HepG2 (cell line): Measurements from ENCODE around the gene GPR37L1. TPM values are rescaled to one million over a fixed set of nuclear protein-coding genes. Genes with fewer than 3 reads are reported as not detected.

ENCODE experiments used
- ARNT ChIP-seq: fragments of 450-650 bp; IDR thresholded peaks from 2 replicates; pipeline ENCODE4 v1.6.1; 2017
- CHCHD3 ChIP-seq: sonication (generic); formaldehyde crosslinking; IDR thresholded peaks from 2 replicates; pipeline ENCODE4 v1.8.0; 2022; ENCODE audit warnings: mild to moderate bottlenecking, missing genetic modification reagents, moderate library complexity
- ELF3 ChIP-seq: IDR thresholded peaks from 2 replicates; pipeline ENCODE4 v1.6.1; 2016; ENCODE audit warnings: missing genetic modification reagents, missing compliant biosample characterization
- FOXA1 ChIP-seq, 2 experiments: fragments of 450-650 bp in 1 of 2; sonication (generic) in 1 of 2; formaldehyde crosslinking in 1 of 2; IDR thresholded peaks; 2 replicates each; pipeline versions ENCODE4 v1.4.0 to v1.6.1; 2016 to 2020; ENCODE audit warnings: missing genetic modification reagents in 1 of 2
- JUNB ChIP-seq: sonication (generic); formaldehyde crosslinking; IDR thresholded peaks from 2 replicates; pipeline ENCODE4 v1.8.0; 2022; ENCODE audit warnings: missing genetic modification reagents, mild to moderate bottlenecking, borderline replicate concordance
- REL ChIP-seq: sonication (generic); formaldehyde crosslinking; conservative IDR thresholded peaks from 2 replicates; pipeline ENCODE4 v1.8.0; 2022; ENCODE audit warnings: mild to moderate bottlenecking, missing genetic modification reagents, moderate library complexity
- SAFB2 ChIP-seq: sonication (generic); formaldehyde crosslinking; IDR thresholded peaks from 2 replicates; pipeline ENCODE4 v1.5.1; 2020; ENCODE audit warnings: missing genetic modification reagents, low read depth, mild to moderate bottlenecking, borderline replicate concordance
- SRSF1 ChIP-seq: fragments of 200-400 bp; formaldehyde crosslinking; optimal IDR thresholded peaks from 2 replicates; pipeline ENCODE3; 2017; ENCODE audit warnings: mild to moderate bottlenecking, low read depth, low read length, moderate library complexity
- TCF12 ChIP-seq, 2 experiments: fragments of 450-650 bp in 1 of 2; sonication (generic) in 1 of 2; formaldehyde crosslinking in 1 of 2; IDR thresholded peaks; 2 replicates each; pipeline versions ENCODE4 v1.6.1 to v1.8.0; 2017 to 2022; ENCODE audit warnings: antibody characterized with exemption in 1 of 2, mild to moderate bottlenecking in 1 of 2, missing genetic modification reagents in 1 of 2, moderate library complexity in 1 of 2
- ZNF224 ChIP-seq: sonication (generic); formaldehyde crosslinking; IDR thresholded peaks from 2 replicates; pipeline ENCODE4 v1.5.0; 2020; ENCODE audit warnings: mild to moderate bottlenecking, missing genetic modification reagents
- ZNF337 ChIP-seq: sonication (generic); formaldehyde crosslinking; IDR thresholded peaks from 2 replicates; pipeline ENCODE4 v1.5.1; 2020; ENCODE audit warnings: missing genetic modification reagents, low read depth, mild to moderate bottlenecking, borderline replicate concordance
- ZNF552 ChIP-seq: sonication (generic); formaldehyde crosslinking; IDR thresholded peaks from 2 replicates; pipeline ENCODE4 v1.9.0; 2022; ENCODE audit warnings: missing genetic modification reagents, mild to moderate bottlenecking, borderline replicate concordance
- ZNF883 ChIP-seq: sonication (generic); formaldehyde crosslinking; IDR thresholded peaks from 2 replicates; pipeline ENCODE4 v1.5.1; 2020; ENCODE audit warnings: mild to moderate bottlenecking, missing genetic modification reagents; ENCODE audit errors: not compliant biosample characterization
- ZSCAN21 ChIP-seq: sonication (generic); formaldehyde crosslinking; IDR thresholded peaks from 2 replicates; pipeline ENCODE4 v1.8.0; 2022; ENCODE audit warnings: mild to moderate bottlenecking, missing genetic modification reagents, moderate library complexity, borderline replicate concordance
- ZSCAN30 ChIP-seq: sonication (generic); formaldehyde crosslinking; IDR thresholded peaks from 2 replicates; pipeline ENCODE4 v1.5.0; 2020; ENCODE audit warnings: mild to moderate bottlenecking, missing genetic modification reagents
- polyA plus RNA-seq, 8 experiments: library from polyadenylated mRNA; depleted of rRNA in 3 of 8; stranded (reverse) in 7 of 8; unstranded in 1 of 8; fragments of >200 nt; fragmentation: Illumina TruSeq in 4 of 8; extraction: Trizol in 4 of 8; gene quantifications; 2 replicates each; pipeline versions ENCODE4 v1.2.1 to v1.2.3, GENCODE V29; 2011 to 2016; ENCODE audit warnings: low read depth in 4 of 8, missing spikeins in 1 of 8, mixed read lengths in 1 of 8; ENCODE audit not compliant: insufficient read depth in 1 of 8
- total RNA-seq, 5 experiments: library from RNA; depleted of rRNA; stranded (reverse); fragments of >200 nt; fragmentation: Illumina TruSeq; extraction: Trizol; gene quantifications; 2 replicates each; pipeline ENCODE4 v1.2.3, GENCODE V29; 2016; ENCODE audit warnings: low read depth in 1 of 5
- TF ChIP-seq, protein P1 (sequence below): sonication (generic); formaldehyde crosslinking; IDR thresholded peaks from 2 replicates; pipeline ENCODE4 v1.5.0; 2020; ENCODE audit warnings: mild to moderate bottlenecking, low read depth, missing genetic modification reagents, borderline replicate concordance
- TF ChIP-seq, protein P2 (sequence below): sonication (generic); formaldehyde crosslinking; IDR thresholded peaks from 2 replicates; pipeline ENCODE4 v1.4.0; 2020; ENCODE audit warnings: mild to moderate bottlenecking, missing genetic modification reagents
- TF ChIP-seq, protein P3 (sequence below): sonication (generic); formaldehyde crosslinking; IDR thresholded peaks from 2 replicates; pipeline ENCODE4 v1.5.0; 2020; ENCODE audit warnings: mild to moderate bottlenecking, missing genetic modification reagents
- TF ChIP-seq, protein P4 (sequence below): IDR thresholded peaks from 2 replicates; pipeline ENCODE4 v1.6.1; 2016; ENCODE audit warnings: mild to moderate bottlenecking, missing biosample characterization, missing genetic modification reagents
- TF ChIP-seq, protein P5 (sequence below): sonication (generic); formaldehyde crosslinking; IDR thresholded peaks from 2 replicates; pipeline ENCODE4 v1.4.0; 2020; ENCODE audit warnings: mild to moderate bottlenecking, missing genetic modification reagents
- TF ChIP-seq, protein P6 (sequence below): IDR thresholded peaks from 2 replicates; pipeline ENCODE4 v1.6.1; 2016
- TF ChIP-seq, protein P7 (sequence below): sonication (generic); formaldehyde crosslinking; IDR thresholded peaks from 2 replicates; pipeline ENCODE4 v1.5.0; 2020; ENCODE audit warnings: mild to moderate bottlenecking, missing genetic modification reagents, borderline replicate concordance

Gene GPR37L1
- total and polyA plus RNA-seq, 2 of the 13 experiments (the other 11 are each of a cell fraction or from before 2014, with no cell fraction given) = 0.13 TPM; not detected in 1

DNA sequence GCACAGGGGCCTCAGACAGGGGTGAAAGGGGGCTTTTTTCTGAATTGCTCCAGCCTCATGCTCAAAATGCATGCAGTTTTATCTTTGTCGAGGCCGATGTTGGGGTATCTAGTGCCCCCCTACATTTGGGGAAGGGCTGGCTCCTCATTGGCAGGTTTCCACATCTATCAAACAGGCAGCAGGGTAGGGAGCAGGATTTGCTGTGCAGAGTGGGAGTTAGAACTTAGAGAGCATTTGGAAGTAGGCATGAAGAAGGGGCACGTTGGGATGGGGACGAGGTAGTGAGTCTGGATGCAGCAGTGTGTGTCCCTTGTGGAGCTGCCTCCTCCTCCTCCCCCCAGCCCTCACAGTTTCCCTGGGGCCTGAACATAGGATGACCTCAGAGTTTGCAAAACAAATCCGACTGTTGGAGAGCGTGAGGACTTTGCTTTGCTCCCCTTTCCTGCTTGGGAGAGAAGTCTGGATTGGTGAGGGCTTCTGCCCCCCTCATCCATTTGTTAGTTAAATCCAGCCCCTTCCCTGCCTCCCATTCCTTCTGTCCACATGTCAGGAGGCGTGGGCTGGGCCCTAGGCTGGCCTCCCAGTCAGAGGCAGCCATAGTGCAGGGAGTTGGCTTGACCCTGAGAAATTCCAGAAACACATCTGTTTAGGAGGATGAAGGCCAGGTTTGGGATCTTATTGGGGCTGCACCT, 36.9 kb upstream of the GPR37L1 start (continued):
- no peak for TF ChIP-seq CHCHD3
- TF ChIP-seq ZNF224 (CRISPR knock-in tag) = no peak
- peak; percentile 78 for TF ChIP-seq ELF3
- no peak for TF ChIP-seq ZNF883
- TF ChIP-seq, protein P1, sequence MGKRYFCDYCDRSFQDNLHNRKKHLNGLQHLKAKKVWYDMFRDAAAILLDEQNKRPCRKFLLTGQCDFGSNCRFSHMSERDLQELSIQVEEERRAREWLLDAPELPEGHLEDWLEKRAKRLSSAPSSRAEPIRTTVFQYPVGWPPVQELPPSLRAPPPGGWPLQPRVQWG = no peak
- TF ChIP-seq, protein P2, sequence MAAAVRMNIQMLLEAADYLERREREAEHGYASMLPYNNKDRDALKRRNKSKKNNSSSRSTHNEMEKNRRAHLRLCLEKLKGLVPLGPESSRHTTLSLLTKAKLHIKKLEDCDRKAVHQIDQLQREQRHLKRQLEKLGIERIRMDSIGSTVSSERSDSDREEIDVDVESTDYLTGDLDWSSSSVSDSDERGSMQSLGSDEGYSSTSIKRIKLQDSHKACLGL (CRISPR knock-in tag) = no peak
- TF ChIP-seq, protein P3, sequence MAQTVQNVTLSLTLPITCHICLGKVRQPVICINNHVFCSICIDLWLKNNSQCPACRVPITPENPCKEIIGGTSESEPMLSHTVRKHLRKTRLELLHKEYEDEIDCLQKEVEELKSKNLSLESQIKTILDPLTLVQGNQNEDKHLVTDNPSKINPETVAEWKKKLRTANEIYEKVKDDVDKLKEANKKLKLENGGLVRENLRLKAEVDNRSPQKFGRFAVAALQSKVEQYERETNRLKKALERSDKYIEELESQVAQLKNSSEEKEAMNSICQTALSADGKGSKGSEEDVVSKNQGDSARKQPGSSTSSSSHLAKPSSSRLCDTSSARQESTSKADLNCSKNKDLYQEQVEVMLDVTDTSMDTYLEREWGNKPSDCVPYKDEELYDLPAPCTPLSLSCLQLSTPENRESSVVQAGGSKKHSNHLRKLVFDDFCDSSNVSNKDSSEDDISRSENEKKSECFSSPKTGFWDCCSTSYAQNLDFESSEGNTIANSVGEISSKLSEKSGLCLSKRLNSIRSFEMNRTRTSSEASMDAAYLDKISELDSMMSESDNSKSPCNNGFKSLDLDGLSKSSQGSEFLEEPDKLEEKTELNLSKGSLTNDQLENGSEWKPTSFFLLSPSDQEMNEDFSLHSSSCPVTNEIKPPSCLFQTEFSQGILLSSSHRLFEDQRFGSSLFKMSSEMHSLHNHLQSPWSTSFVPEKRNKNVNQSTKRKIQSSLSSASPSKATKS (CRISPR knock-in tag) = no peak
- TF ChIP-seq, protein P4, sequence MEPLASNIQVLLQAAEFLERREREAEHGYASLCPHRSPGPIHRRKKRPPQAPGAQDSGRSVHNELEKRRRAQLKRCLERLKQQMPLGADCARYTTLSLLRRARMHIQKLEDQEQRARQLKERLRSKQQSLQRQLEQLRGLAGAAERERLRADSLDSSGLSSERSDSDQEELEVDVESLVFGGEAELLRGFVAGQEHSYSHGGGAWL = no peak
- TF ChIP-seq REL (CRISPR knock-in tag) = no peak
- TF ChIP-seq ZNF552 (CRISPR knock-in tag) = no peak
- TF ChIP-seq ZNF337 = no peak
- no peak for TF ChIP-seq TCF12 (IDR thresholded peaks at IDR 0.05)
- no peak for TF ChIP-seq TCF12 (CRISPR knock-in tag; IDR thresholded peaks at IDR 0.05)
- TF ChIP-seq, protein P5, sequence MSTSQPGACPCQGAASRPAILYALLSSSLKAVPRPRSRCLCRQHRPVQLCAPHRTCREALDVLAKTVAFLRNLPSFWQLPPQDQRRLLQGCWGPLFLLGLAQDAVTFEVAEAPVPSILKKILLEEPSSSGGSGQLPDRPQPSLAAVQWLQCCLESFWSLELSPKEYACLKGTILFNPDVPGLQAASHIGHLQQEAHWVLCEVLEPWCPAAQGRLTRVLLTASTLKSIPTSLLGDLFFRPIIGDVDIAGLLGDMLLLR = no peak
- peak; percentile 45; the same call in 1 of the 2 replicates for TF ChIP-seq ZSCAN21 (CRISPR knock-in tag)
- TF ChIP-seq, protein P6, sequence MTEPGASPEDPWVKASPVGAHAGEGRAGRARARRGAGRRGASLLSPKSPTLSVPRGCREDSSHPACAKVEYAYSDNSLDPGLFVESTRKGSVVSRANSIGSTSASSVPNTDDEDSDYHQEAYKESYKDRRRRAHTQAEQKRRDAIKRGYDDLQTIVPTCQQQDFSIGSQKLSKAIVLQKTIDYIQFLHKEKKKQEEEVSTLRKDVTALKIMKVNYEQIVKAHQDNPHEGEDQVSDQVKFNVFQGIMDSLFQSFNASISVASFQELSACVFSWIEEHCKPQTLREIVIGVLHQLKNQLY (CRISPR knock-in tag) = peak; percentile 78
- no peak for TF ChIP-seq ARNT
- TF ChIP-seq JUNB = no peak
- TF ChIP-seq FOXA1 (IDR thresholded peaks at IDR 0.05) = no peak
- peak; percentile 72; the same call in 1 of the 2 replicates for TF ChIP-seq FOXA1 (CRISPR knock-in tag; IDR thresholded peaks at IDR 0.05)
- TF ChIP-seq, protein P7, sequence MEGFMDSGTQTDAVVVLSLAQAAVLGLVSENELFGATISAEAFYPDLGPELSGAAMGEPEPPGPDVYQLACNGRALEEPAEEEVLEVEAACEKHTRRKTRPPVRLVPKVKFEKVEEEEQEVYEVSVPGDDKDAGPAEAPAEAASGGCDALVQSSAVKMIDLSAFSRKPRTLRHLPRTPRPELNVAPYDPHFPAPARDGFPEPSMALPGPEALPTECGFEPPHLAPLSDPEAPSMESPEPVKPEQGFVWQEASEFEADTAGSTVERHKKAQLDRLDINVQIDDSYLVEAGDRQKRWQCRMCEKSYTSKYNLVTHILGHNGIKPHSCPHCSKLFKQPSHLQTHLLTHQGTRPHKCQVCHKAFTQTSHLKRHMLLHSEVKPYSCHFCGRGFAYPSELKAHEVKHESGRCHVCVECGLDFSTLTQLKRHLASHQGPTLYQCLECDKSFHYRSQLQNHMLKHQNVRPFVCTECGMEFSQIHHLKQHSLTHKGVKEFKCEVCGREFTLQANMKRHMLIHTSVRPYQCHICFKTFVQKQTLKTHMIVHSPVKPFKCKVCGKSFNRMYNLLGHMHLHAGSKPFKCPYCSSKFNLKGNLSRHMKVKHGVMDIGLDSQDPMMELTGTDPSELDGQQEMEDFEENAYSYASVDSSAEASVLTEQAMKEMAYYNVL = no peak
- TF ChIP-seq ZSCAN30 = no peak
- TF ChIP-seq SAFB2 (CRISPR knock-in tag) = peak; percentile 71; the same call in 1 of the 2 replicates
- no peak for TF ChIP-seq SRSF1
